Dendritic cell treated with granulocyte-macrophage colony-stimulating factor and Interleukin-4, amounts not matched to agents 40 ng/mL and 50 ng/mL, for 4 days (primary cell): ENCODE data around the gene ZNF841.
"Not testable (repeated sequence)": the region's sequence is repeated elsewhere in the genome, so short reads cannot be mapped to it uniquely, and the experiment has no call there.

Experiments
- H3K27ac Mint-ChIP-seq: one replicate; pipeline ENCODE4 v1.8.0; 2022; ENCODE audit warnings: mild to moderate bottlenecking, mixed read lengths
- H3K27me3 Mint-ChIP-seq: one replicate; pipeline ENCODE4 v1.8.0; 2022; ENCODE audit warnings: mild to moderate bottlenecking, mixed read lengths
- H3K36me3 Mint-ChIP-seq: one replicate; pipeline ENCODE4 v1.8.0; 2022; ENCODE audit warnings: low read depth, mixed read lengths
- H3K4me1 Mint-ChIP-seq: one replicate; pipeline ENCODE4 v1.8.0; 2022; ENCODE audit warnings: low read depth, mixed read lengths
- H3K4me3 Mint-ChIP-seq: one replicate; pipeline ENCODE4 v1.8.0; 2022; ENCODE audit warnings: mild to moderate bottlenecking, moderate library complexity, mixed read lengths
- H3K9me3 Mint-ChIP-seq: one replicate; pipeline ENCODE4 v1.8.0; 2022; ENCODE audit warnings: mixed read lengths
- intact Hi-C: fragments of 100-400 bp; cut with micrococcal nuclease; formaldehyde crosslinking; loops from one replicate; pipeline ENCODE4 v1.15.0; 2022

ZNF841 gene

GRCh38 chr19:52034051-52034728, 61.4 kb downstream of the ZNF841 start:
- Mint-ChIP-seq H3K9me3 (peaks cover 85% of the 10 kb centered on the region), H3K36me3 (peaks cover 85% of the 10 kb centered on the region), H3K4me3 (no peak overlapping the region), H3K27me3 (no peaks in the 10 kb centered on the region), H3K27ac (no peak overlapping the region), H3K4me1 (no peaks in the 10 kb centered on the region)
- intact Hi-C loops, result no loop called here

DNA sequence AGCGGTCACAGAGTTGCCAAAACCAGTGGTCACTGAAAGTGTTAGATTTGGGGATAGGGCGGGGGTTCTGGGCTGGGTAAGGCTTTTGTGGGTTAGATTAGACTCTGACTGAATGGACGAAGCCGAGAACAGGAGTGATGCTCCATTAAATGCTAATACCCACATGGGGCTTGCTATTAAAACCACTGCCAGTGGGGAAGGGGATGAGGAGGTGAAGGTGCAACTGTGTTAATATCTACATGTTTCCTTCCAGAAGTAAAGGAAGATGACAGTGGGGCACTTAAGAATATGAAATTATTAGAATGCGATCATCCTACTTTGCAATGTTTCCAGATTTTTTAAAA, 66.8 kb downstream of the ZNF841 start:
- no peaks in the 10 kb centered on the region for H3K27me3 Mint-ChIP-seq
- H3K27ac Mint-ChIP-seq, result peak overlapping the region; percentile 100
- H3K4me1 Mint-ChIP-seq, result peaks cover 27% of the 10 kb centered on the region
- H3K36me3 Mint-ChIP-seq, result peaks cover 81% of the 10 kb centered on the region
- intact Hi-C loops, result loop anchor here (1.0 kb wide), 2 partner anchors 20 to 21 kb away; partner anchors contain the start of gene ZNF615
- H3K9me3 Mint-ChIP-seq, result peaks cover 71% of the 10 kb centered on the region
- peak overlapping the region; percentile 98 for H3K4me3 Mint-ChIP-seq

- Mint-ChIP-seq H3K9me3 (peaks cover 71% of the 10 kb centered on the region), H3K27me3 (no peaks in the 10 kb centered on the region), H3K36me3 (peaks cover 81% of the 10 kb centered on the region), H3K4me1 (peaks cover 27% of the 10 kb centered on the region), H3K27ac (peak within 1 kb of the TSS; percentile 100), H3K4me3 (peak within 1 kb of the TSS; percentile 98)
- intact Hi-C loops, result loop anchor here (1.0 kb wide), 2 partner anchors 20 to 21 kb away; partner anchors contain the start of gene ZNF615
Measured at GRCh38 chr19:52028027-52028779, 67.4 kb downstream of the ZNF841 start, which contains the start of gene ZNF614. Gene ZNF614 (minus strand): TSS chr19:52028379. CDS start chr19:52025745, 2,634 bp downstream.

GRCh38 chr19:52026255-52026990, 69.1 kb downstream of the ZNF841 start:
- peaks cover 74% of the 10 kb centered on the region for H3K9me3 Mint-ChIP-seq
- H3K27me3 Mint-ChIP-seq, result not testable (repeated sequence)

DNA sequence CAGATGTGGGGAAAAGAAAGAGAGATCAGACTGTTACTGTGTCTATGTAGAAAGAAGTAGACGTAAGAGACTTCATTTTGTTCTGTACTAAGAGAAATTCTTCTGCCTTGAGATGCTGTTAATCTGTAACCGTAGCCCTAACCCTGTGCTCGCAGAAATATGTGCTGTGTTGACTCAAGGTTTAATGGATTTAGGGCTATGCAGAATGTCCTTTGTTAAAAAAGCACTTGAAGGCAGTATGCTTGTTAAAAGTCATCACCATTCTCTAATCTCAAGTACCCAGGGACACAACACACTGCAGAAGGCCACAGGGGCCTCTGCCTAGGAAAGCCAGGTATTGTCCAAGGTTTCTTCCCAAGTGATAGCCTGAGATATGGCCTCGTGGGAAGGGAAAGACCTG, 71.1 kb downstream of the ZNF841 start:
- intact Hi-C loops, H3K27me3 Mint-ChIP-seq, H3K4me3 Mint-ChIP-seq, H3K27ac Mint-ChIP-seq: not testable (repeated sequence)
- Mint-ChIP-seq H3K36me3 (peaks cover 94% of the 10 kb centered on the region), H3K9me3 (peaks cover 74% of the 10 kb centered on the region), H3K4me1 (peaks cover 27% of the 10 kb centered on the region)

More at GRCh38 chr19:52026255-52026990, 69.1 kb downstream of the ZNF841 start:
- H3K4me3 Mint-ChIP-seq, intact Hi-C loops, H3K27ac Mint-ChIP-seq: not testable (repeated sequence)
- H3K4me1 Mint-ChIP-seq, result peaks cover 27% of the 10 kb centered on the region
- H3K36me3 Mint-ChIP-seq, result peaks cover 91% of the 10 kb centered on the region

GRCh38 chr19:52022193-52022592, 73.4 kb downstream of the ZNF841 start:
- H3K4me1 Mint-ChIP-seq, result peaks cover 9% of the 10 kb centered on the region
- H3K36me3 Mint-ChIP-seq, result peaks cover 100% of the 10 kb centered on the region
- intact Hi-C loops, result no loop called here
- H3K9me3 Mint-ChIP-seq, result peaks cover 91% of the 10 kb centered on the region
- no peak overlapping the region for H3K4me3 Mint-ChIP-seq
- H3K27me3 Mint-ChIP-seq, result no peaks in the 10 kb centered on the region
- H3K27ac Mint-ChIP-seq, result no peak overlapping the region

DNA sequence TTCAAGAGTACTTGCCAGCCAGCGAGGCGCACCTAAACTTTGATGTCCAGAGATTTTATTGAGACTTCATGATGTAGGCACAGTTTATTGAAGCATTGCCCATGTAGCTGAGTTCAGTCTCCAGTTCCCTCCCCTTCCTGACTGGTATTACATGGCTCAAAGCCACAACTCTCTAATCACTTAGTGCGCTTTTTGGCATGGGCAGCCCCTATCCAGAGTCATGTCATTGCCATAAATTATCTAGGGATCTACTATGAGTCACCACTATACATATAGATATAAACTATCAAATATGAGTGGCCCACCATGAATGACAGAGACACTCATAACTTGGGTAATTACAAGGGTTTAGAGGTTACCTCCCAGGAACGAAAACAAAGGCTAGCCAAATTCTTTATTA, 75.1 kb downstream of the ZNF841 start:
- no peak overlapping the region for H3K4me3 Mint-ChIP-seq
- intact Hi-C loops, result no loop called here
- H3K36me3 Mint-ChIP-seq, result peaks cover 100% of the 10 kb centered on the region
- H3K9me3 Mint-ChIP-seq, result peaks cover 91% of the 10 kb centered on the region
- no peaks in the 10 kb centered on the region for H3K4me1 Mint-ChIP-seq
- H3K27ac Mint-ChIP-seq, result no peak overlapping the region
- no peaks in the 10 kb centered on the region for H3K27me3 Mint-ChIP-seq
